CD4-positive, alpha-beta T cell treated with Interleukin-21 for 1 hour (primary cell): ENCODE results near the gene PAX9.

Source experiments
- DNase-seq: peaks from one replicate; pipeline ENCODE4 v3.0.0-alpha.2; 2020

Gene PAX9

GRCh38 chr14:36656687-36657398, 4.8 kb upstream of the PAX9 start:
- DNase-seq, result no peak

- DNase-seq, result no peak
Observed at GRCh38 chr14:36657399-36658122, 4.1 kb upstream of the PAX9 start.

GRCh38 chr14:36658123-36659009, 3.3 kb upstream of the PAX9 start:
- no peak for DNase-seq

- no peak for DNase-seq
Observed at GRCh38 chr14:36659010-36659821, 2.4 kb upstream of the PAX9 start.

- no peak for DNase-seq
Observed at GRCh38 chr14:36659822-36660735, 1.6 kb upstream of the PAX9 start.

- DNase-seq, result no peak
Observed at GRCh38 chr14:36660736-36661505, 739 bp upstream of the PAX9 start.

- DNase-seq, result no peak
Observed at GRCh38 chr14:36662258-36662542, 540 bp downstream of the PAX9 start.

GRCh38 chr14:36662543-36663403, 1.1 kb downstream of the PAX9 start:
- no peak for DNase-seq

GRCh38 chr14:36663404-36664321, 2.0 kb downstream of the PAX9 start:
- DNase-seq, result no peak

- DNase-seq, result no peak
Observed at GRCh38 chr14:36664322-36665193, 2.9 kb downstream of the PAX9 start.

GRCh38 chr14:36665887-36666415, 4.3 kb downstream of the PAX9 start:
- no peak for DNase-seq

GRCh38 chr14:36666416-36667206, 5.0 kb downstream of the PAX9 start:
- DNase-seq, result no peak

- DNase-seq, result no peak
Observed at GRCh38 chr14:36667679-36668078, 6.0 kb downstream of the PAX9 start.

- DNase-seq, result no peak
Observed at GRCh38 chr14:36671149-36671548, 9.5 kb downstream of the PAX9 start.

GRCh38 chr14:36672095-36672494, 10.4 kb downstream of the PAX9 start:
- no peak for DNase-seq

GRCh38 chr14:36674659-36675058, 13.0 kb downstream of the PAX9 start:
- no peak for DNase-seq

GRCh38 chr14:36675581-36675980, 13.9 kb downstream of the PAX9 start:
- DNase-seq, result no peak
